Measurements from ENCODE around the gene ANKS6.

DNA sequence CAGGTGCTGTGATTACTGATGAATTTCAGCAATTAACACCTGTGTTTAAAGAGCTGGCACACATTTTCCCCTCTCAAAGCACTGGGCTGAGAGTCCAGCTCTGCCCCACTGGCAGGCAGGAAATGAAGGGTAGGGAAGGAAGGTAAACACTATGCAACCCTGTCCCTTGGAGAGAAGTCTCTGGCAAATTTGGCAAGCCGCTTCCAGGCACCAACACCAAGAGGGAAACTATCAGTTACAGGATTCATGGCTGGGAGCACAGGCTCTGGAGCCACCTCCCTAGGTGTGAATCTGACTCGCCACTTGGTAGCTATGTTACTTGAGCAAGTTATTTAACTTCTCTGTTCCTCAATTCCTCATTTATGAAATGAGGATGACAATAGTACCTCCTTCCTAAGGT lies 3.3 kb downstream of the ANKS6 start:
- no peak for TF ChIP-seq POLR2A (IDR thresholded peaks at IDR 0.05)
- TF ChIP-seq, protein P1, sequence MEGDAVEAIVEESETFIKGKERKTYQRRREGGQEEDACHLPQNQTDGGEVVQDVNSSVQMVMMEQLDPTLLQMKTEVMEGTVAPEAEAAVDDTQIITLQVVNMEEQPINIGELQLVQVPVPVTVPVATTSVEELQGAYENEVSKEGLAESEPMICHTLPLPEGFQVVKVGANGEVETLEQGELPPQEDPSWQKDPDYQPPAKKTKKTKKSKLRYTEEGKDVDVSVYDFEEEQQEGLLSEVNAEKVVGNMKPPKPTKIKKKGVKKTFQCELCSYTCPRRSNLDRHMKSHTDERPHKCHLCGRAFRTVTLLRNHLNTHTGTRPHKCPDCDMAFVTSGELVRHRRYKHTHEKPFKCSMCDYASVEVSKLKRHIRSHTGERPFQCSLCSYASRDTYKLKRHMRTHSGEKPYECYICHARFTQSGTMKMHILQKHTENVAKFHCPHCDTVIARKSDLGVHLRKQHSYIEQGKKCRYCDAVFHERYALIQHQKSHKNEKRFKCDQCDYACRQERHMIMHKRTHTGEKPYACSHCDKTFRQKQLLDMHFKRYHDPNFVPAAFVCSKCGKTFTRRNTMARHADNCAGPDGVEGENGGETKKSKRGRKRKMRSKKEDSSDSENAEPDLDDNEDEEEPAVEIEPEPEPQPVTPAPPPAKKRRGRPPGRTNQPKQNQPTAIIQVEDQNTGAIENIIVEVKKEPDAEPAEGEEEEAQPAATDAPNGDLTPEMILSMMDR (IDR thresholded peaks at IDR 0.05), result no peak
- no peak for TF ChIP-seq POLR2AphosphoS5 (IDR thresholded peaks at IDR 0.05)

Data from upper lobe of left lung (tissue), 4 donors.